Measurements from ENCODE around the gene PRRC2B.

Gene PRRC2B

GRCh38 chr9:131516930-131517329 is 123.0 kb downstream of the PRRC2B start:
- DNase-seq (ENCODE audit: low read depth), result no peak

- no peak for DNase-seq (ENCODE audit: low read depth)
Measured at GRCh38 chr9:131517761-131518190, 123.9 kb downstream of the PRRC2B start.

GRCh38 chr9:131518553-131518952 is 124.7 kb downstream of the PRRC2B start:
- no peak for DNase-seq (ENCODE audit: low read depth)

GRCh38 chr9:131520503-131520902 is 126.6 kb downstream of the PRRC2B start:
- no peak for DNase-seq (ENCODE audit: low read depth)

DNA sequence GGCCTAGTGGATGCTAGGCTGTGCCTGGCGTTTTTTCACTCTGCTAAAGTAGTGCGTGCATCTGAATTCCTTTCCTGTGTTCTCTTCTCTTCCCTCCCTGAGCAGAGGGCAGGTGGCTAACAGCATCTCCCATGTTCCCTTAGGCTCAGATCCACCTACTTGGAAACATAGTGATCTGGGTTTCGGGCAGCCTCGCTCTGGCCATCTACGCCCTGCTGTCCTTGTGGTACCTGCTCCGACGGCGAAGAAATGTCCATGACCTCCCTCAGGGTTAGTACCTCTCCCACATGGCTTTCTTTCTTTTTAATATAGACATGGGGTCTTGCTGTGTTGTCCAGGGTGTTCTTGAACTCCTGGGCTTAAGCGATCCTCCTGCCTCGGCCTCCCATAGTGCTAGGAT is 127.3 kb downstream of the PRRC2B start:
- DNase-seq (ENCODE audit: low read depth), result no peak

DNA sequence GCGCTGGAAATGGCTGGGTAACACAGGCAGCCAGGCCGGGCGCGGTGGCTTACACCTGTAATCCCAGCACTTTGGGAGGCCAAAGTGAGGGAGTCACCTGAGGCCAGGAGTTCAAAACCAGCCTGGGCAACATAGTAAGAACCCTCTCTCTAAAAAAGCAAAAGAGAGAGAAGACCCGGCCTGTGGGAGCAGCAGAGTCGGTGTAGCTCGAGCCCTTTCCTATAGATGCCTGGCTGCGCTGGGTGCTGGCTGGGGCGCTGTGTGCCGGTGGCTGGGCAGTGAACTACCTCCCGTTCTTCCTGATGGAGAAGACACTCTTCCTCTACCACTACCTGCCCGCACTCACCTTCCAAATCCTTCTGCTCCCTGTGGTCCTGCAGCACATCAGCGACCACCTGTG is 127.9 kb downstream of the PRRC2B start:
- no peak for DNase-seq (ENCODE audit: low read depth)

- DNase-seq (ENCODE audit: low read depth), result no peak
Measured at GRCh38 chr9:131522257-131523085, 128.6 kb downstream of the PRRC2B start.

GRCh38 chr9:131523086-131523388 is 129.2 kb downstream of the PRRC2B start:
- no peak for DNase-seq (ENCODE audit: low read depth)

DNA sequence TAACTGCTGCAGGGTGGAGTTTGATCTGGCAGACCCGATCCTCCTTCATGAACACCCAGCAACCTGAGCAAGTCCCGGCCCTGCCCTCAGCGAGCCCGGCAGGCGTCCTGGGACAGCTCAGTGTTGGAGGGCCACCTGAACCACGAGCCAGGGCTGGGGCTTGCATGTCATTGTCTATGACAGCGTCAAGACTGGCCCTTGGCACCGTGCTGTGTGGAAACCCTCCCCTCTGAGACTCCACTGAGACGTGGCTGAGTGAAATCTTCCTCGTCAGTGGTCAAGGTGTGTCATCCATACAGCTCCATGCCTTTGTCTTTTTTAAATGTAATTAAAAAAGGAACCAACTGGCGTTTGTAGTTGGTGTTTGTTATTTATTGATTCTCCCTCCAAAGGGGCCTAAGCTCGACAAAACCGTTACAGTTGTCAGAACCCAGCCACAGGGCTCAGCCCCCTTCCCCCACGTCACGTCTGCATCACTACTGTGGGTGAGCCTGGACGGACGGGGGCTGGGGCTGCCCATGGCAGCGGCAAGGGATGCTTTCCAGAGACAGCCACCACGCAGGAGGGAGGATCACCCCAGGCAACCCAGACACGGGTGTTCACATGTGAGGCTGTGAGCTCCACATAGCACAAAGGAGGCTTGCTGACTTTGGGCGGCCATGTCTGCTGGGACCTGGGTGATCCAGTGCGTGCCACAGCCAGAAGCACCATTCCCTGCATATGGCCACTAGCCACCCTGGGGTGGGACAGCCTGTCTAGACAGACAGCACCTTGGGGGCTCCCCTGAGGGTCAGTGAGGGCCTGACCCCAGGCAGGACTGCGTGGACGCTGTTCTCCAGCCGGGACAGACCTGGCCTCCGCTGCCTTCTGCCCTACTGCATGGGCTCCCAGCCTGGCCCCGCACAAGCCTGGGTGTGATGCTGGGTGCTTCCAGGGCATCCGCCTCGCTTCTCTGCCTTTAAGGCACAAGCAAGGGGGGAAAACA is 129.9 kb downstream of the PRRC2B start:
- no peak for DNase-seq (ENCODE audit: low read depth)

DNA sequence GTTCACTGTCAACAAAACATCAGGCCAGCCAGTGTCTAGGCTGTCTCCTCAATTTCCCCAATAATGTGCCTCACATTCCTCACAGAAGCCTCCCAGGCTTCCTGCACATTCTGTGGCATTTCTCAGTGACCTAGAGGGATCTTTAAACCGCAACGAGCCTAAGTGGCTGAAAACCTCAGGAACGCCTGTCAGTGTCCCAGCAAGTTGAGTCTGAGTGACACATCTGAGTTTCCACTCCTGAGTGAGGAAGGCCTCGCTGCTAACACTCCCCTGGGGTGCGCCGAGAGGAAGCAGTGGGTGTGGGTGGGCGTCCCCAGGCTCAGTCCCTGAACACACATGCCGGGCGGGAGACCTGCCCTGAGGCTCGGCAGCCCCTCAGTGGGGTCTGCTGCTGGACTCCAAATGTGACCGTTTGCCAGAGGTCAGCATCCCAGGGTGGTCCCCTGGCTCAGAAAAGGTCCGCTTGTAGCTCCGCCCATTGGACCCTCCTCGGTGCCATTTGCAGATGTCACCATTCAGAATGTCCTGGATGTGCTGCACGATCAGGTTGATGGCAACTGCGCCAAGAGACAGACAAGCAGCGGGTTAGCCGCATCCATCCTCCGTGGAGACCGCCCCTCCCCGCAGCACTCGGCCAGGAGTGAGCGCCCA is 130.9 kb downstream of the PRRC2B start:
- DNase-seq (ENCODE audit: low read depth), result no peak

DNA sequence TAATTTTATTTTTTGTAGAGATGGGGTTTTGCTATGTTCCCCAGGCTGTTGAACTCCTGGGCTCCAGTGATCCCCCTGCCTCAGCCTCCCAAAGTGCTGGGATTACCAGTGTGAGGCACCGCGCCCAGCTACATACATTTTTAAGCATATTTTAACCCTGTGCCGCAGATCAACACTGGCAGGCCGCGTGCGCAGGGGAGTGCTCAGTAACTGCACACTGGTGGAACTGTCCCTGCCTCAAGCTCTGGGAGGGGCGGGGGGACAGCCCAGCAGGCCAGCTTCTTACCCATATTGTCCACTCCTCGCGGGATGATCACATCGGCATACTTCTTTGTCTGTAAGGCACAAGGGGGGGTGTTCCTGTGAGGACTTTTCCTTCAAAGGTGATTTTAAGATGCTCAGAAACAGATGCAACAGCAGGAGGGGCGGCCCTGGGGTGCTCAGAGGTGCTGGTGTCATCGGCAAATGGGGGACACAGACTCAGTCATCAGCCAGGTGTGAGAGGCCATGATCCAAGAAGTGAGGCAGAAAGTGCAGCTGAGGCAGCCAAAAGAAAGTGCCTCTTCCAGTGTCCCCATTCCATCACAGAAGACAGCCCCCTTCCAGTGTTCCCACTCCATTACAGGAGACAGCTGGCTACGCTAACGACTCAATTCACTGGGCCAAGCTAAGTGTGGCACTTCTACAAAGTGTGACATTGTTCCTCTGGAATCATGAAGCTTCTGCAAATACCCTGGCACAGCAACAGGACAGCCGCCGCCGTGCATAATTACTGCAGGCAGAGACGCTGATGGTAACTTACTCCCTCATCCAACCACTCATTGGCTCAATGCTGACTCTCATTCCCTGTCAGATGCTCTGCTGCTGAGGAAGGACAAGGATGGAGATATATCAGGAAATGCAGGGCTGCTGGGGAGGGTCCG is 132.0 kb downstream of the PRRC2B start:
- DNase-seq (ENCODE audit: low read depth), result no peak

- no peak for DNase-seq (ENCODE audit: low read depth)
Measured at GRCh38 chr9:131528186-131528585, 134.3 kb downstream of the PRRC2B start.

DNA sequence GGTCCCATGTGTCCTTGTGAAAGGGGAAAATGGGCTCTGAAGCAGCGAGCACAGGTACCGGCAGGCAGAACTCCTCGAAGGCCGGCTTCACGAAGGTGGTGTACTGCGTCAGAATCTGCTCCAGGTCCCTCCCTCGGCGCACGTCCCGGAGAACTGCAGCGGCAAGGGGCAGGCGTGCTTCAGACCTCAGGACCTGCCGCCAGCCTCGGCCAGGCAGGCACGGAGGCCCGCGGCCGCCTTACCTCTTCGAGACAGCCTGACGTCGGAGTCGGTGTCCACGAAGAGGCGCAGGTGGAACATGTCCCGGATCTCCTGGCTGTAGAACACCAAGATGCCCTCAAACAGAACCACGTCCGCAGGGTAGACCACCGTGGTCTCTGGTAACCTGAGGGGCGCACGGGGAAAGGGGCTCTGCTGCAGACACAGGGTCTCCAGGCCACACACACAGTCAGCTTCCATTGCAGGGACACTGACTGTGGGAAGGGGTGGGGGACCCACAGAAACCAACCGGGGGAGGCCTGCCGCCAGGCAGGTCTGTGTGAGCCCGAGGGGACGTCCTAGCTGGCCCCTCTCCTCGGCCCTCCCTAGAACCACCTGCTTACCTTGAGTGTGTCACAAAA is 135.1 kb downstream of the PRRC2B start:
- no peak for DNase-seq (ENCODE audit: low read depth)

- no peak for DNase-seq (ENCODE audit: low read depth)
Measured at GRCh38 chr9:131529597-131530545, 136.0 kb downstream of the PRRC2B start.

DNA sequence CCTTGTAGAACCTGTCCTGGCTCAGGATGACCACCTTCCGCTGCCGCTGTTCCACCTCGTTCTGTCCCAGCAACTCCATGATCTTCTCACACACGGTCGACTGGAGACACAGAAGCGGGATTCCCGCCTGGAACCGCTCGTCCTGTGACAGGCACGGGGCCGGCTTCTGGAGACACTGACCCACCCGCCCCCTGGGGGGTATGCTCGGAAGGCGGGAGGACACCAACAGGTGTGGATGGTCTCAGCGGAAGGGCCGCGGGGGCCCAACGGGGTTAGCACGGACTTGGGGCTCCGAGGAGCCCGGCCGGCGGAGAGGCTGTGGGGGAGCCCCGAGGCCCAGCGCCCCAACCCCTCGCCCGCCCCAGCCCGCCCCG is 136.6 kb downstream of the PRRC2B start:
- no peak for DNase-seq (ENCODE audit: low read depth)

GRCh38 chr9:131530920-131531832 is 137.3 kb downstream of the PRRC2B start, which contains the start of gene UCK1:
Gene UCK1 (minus strand): TSS chr9:131531263. CDS start chr9:131531174, 89 bp downstream.
- peak; percentile 46 for DNase-seq (ENCODE audit: low read depth)

GRCh38 chr9:131534721-131535237 is 140.9 kb downstream of the PRRC2B start:
- DNase-seq (ENCODE audit: low read depth), result no peak

DNA sequence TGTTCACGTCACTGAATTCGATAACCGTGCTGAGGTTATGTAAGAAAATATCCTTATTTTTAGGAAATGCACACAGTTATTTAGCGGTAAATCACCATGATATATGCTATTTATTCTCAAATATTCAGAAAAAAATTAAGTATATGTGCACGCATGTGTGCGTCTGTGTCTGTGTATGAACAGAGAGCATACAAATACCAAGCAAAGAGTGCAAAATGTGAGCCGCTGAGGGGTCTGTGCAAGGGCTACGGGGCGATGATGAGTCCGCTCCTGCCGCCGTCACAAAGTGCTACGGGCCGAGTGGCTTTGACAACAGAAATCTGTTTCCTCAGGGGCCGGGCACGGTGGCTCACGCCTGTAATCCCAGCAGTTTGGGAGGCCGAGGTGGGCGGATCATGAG is 144.1 kb downstream of the PRRC2B start:
- DNase-seq (ENCODE audit: low read depth), result no peak

Data from stimulated activated CD8-positive, alpha-beta memory T cell treated with anti-CD3 and anti-CD28 coated beads, Interleukin-15, amount 100 ng/mL, for 24 hours (primary cell).